HG02852 (cell line): ENCODE data around the gene ROM1.
A peak's percentile ranks its signal among the peaks of the same experiment; 100 is the strongest.
"Not testable (repeated sequence)": the region's sequence is repeated elsewhere in the genome, so short reads cannot be mapped to it uniquely, and the experiment has no call there.

Experiments
- ATAC-seq: cut with Tn5 transposase; IDR thresholded peaks from one replicate; pipeline ENCODE4 v1.9.1; 2021; ENCODE audit warnings: mild to moderate bottlenecking, moderate library complexity; ENCODE audit not compliant: unreplicated experiment

ROM1 gene

GRCh38 chr11:62648185-62648966, 35.3 kb downstream of the ROM1 start:
- no peak for ATAC-seq

- ATAC-seq = no peak
Observed at GRCh38 chr11:62648967-62649364, 35.9 kb downstream of the ROM1 start.

DNA sequence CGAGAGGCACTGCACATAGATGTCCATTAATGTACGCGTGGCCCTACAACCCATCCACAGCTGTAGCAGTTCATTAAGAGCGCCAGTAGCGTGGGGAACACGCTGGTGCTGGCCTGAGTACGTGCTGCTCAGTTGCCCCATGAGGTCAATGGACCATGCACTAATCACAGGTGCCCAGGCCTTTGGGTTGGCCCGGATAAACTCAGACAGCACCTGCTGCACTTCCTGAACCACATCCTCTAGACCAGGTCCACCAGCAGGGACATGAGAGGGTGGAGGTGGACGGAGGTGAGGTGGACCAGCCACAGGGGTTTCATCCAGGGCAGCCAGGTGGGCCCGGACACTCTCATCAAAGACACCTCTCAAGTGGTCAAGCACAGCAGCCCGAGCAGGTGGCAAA, 36.4 kb downstream of the ROM1 start:
- ATAC-seq = no peak

DNA sequence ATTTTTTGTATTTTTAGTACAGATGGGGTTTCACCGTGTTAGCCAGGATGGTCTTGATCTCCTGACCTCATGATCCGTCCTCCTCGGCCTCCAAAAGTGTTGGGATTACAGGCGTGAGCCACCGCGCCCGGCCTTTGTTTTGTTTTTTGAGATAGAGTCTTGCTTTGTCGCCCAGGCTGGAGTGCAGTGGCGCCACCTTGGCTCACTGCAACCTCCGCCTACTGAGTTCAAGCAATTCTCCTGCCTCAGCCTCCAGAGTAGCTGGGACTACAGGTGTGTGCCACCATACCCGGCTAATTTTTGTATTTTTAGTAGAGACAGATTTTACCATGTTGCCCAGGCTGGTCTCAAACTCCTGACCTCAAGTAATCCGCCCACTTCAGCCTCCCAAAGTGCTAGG, 37.2 kb downstream of the ROM1 start:
- not testable (repeated sequence) for ATAC-seq

GRCh38 chr11:62652161-62653006, 39.3 kb downstream of the ROM1 start:
- ATAC-seq = no peak

GRCh38 chr11:62654297-62654696, 41.2 kb downstream of the ROM1 start:
- no peak for ATAC-seq

DNA sequence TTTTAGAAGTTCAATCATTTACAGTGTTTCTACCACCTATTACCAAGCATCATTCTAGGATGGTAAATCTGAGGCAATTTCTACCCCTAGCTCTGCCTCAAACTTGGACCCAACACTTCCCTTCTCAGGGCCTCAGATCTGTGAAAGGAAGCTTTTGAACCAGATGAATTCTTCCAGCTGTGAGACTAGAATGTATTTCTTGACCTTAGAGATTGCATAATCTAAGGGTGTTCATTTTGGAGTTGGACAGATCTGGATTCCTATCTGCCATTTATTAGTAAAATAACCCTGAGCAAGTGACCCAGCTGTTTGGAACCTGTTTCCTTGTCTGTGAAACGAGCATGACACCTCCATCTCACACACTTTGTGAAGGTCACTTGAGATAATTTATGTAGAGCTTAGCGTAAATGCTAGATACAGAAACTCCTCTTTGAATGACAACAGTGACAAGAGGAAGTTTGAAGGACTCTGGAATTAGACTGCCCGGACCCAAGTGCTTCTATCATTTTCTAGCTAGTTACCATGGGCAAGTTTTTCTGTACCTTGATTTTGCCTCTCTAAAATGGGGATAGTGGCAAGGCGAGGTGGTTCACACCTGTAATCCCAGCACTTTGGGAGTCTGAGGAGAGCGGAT, 43.9 kb downstream of the ROM1 start:
- ATAC-seq = no peak

DNA sequence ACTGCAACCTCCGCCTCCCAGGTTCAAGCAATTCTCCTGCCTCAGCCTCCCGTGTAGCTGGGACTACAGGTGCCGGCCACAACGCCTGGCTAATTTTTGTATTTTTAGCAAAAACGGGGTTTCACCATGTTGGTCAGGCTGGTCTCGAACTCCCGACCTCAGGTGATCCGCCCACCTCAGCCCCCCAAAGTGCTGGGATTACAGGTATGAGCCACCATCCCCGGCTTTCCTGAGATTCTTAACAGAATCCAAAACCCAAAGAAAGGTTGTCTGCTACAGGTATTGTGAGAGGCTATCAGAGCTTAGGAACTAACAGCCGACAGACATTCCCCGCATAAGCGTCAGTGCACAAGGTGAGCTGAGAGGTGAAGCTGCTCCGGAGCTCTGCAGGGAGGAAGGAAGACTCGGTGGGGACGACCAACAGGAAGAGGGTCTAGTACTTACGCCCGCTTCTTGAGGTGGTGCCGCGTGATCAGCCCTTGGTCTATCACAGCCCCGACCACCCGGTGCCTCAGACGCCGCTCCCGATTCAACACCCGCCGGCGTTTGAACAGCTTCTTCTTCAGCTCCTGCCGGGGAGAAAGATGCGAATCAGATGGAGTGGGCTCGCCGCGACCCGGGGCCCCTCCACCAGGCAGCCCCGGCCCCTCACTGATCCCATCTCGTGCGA, 51.5 kb downstream of the ROM1 start:
- peak; percentile 29 for ATAC-seq
